Spleen (tissue), 11 donors: ENCODE measurements around the gene SNAP29. TPM values are rescaled to one million over a fixed set of nuclear protein-coding genes. Genes with fewer than 3 reads are reported as not detected.

Experiments
- DNase-seq: peaks from one replicate; pipeline ENCODE4 v3.0.0-alpha.2; 2020
- H3K27ac ChIP-seq, 8 donors: fragments of 200-600 bp; sonication (generic) in 7 of 8; 1 replicate in 4 of 8; 2 replicates in 4 of 8; pipeline versions ENCODE4 v1.5.0 to v1.8.0; 2016 to 2021; ENCODE audit warnings: inconsistent platforms in 4 of 8, mild to moderate bottlenecking in 4 of 8, moderate library complexity in 1 of 8
- H3K27me3 ChIP-seq, 7 donors: fragments of 200-600 bp; sonication (generic) in 6 of 7; replicated peaks in 1 of 7; 1 replicate in 4 of 7; 2 replicates in 3 of 7; pipeline versions ENCODE4 v1.5.0 to v1.8.0; 2016 to 2021; ENCODE audit warnings: inconsistent platforms in 3 of 7, mild to moderate bottlenecking in 1 of 7
- H3K36me3 ChIP-seq, 6 donors: fragments of 200-600 bp; sonication (generic) in 5 of 6; 1 replicate in 4 of 6; 2 replicates in 2 of 6; pipeline versions ENCODE4 v1.5.0 to v1.8.0; 2016 to 2021; ENCODE audit warnings: inconsistent platforms in 2 of 6
- H3K4me1 ChIP-seq, 6 donors: fragments of 200-600 bp; sonication (generic) in 5 of 6; 1 replicate in 3 of 6; 2 replicates in 3 of 6; pipeline versions ENCODE4 v1.5.0 to v1.8.0; 2016 to 2021; ENCODE audit warnings: inconsistent platforms in 3 of 6
- H3K4me3 ChIP-seq, 8 donors: fragments of 200-600 bp; sonication (generic) in 7 of 8; 1 replicate in 4 of 8; 2 replicates in 4 of 8; pipeline versions ENCODE4 v1.5.0 to v1.8.0; 2016 to 2021; ENCODE audit warnings: inconsistent platforms in 4 of 8, mild to moderate bottlenecking in 4 of 8, moderate library complexity in 2 of 8
- H3K9me3 ChIP-seq, 8 donors: fragments of 200-600 bp; sonication (generic) in 7 of 8; 1 replicate in 4 of 8; 2 replicates in 4 of 8; pipeline versions ENCODE4 v1.5.0 to v1.8.0; 2016 to 2021; ENCODE audit warnings: inconsistent platforms in 4 of 8
- CTCF ChIP-seq, 11 experiments: fragments of 200-600 bp in 7 of 11; fragments of 450-650 bp in 4 of 11; sonication (generic) in 4 of 11; IDR thresholded peaks in 8 of 11; conservative IDR thresholded peaks in 3 of 11; 1 replicate in 7 of 11; 2 replicates in 4 of 11; pipeline versions ENCODE4 v1.4.0 to v1.8.0; 2016 to 2021; ENCODE audit warnings: antibody characterized with exemption in 11 of 11, inconsistent platforms in 4 of 11, mild to moderate bottlenecking in 1 of 11
- POLR2A ChIP-seq, 3 donors: fragments of 450-650 bp; IDR thresholded peaks; one replicate each; pipeline ENCODE4 v1.5.1; 2017; ENCODE audit warnings: antibody characterized with exemption in 3 of 3, mild to moderate bottlenecking in 1 of 3
- POLR2AphosphoS5 ChIP-seq, 3 donors: sonication (generic); formaldehyde crosslinking; IDR thresholded peaks; one replicate each; pipeline ENCODE4 v1.5.1; 2017; ENCODE audit warnings: antibody characterized with exemption in 3 of 3
- WGBS, 5 donors: extraction: QIAGEN DNeasy Blood & Tissue Kit in 3 of 5; methylation state at CpG; one replicate each; pipeline versions ENCODE4 v1.1.5 to v1.1.7; 2013 to 2018; 5-methylcytosine and 5-hydroxymethylcytosine counted together
- intact Hi-C: fragments of 100-400 bp; cut with DNase I; formaldehyde crosslinking; loops from one replicate; pipeline ENCODE4 v1.15.0; 2023; ENCODE audit warnings: low total_unique reads
- polyA plus RNA-seq, 3 donors: library from polyadenylated mRNA; stranded (reverse); fragments of 200-250 nt; gene quantifications; one replicate each; pipeline ENCODE4 v1.2.1, GENCODE V29; 2013
- total RNA-seq, 7 donors: library from RNA; depleted of rRNA in 3 of 7; stranded (reverse); fragments of >200 nt in 3 of 7; fragmentation: NEBNext Ultra II Directional in 4 of 7; extraction: Animal tissue kit (Norgen Biotek cat#: 25700) in 4 of 7; gene quantifications; one replicate each; pipeline versions ENCODE4 v1.1.0 to v1.2.1, GENCODE V29; 2016 to 2021
- donor health status: healthy with polysubstance abuse.
- donor health status: DM: no; HTN: no; CAD: no; lungs with moderate emphysema.
- donor health status: DM: no; HTN: no; CAD: no.
- donor health status: Bipolar disorder and iron deficiency.
- donor health status: healthy.
- donor health status: DM: no; HTN: no; CAD: no.
- donor health status: DM: yes; HTN: yes; CAD: no.

SNAP29 gene
- total and polyA plus RNA-seq, 10 donors, result 13.7 to 33.5 (median 23.8) TPM

GRCh38 chr22:20918663-20919218 is 59.9 kb downstream of the SNAP29 start:
- peak; percentile 51 for DNase-seq
- H3K4me1 ChIP-seq, result peaks cover 32 to 65% (median 56%) of the 10 kb centered on the region in 6 donors

GRCh38 chr22:20919718-20920117 is 60.9 kb downstream of the SNAP29 start:
- 13 to 37% (median 28%) methylated on average over 4 of the region's 4 CpGs for WGBS, 5 donors
- Histone ChIP-seq H3K4me1 (peaks cover 32 to 75% (median 65%) of the 10 kb centered on the region in 6 donors), H3K4me3 (peak overlapping the region; percentile 93 to 100 (median 98)), H3K9me3 (no peaks in the 10 kb centered on the region), H3K27me3 (no peaks in the 10 kb centered on the region), H3K36me3 (peaks cover 0 to 10% (median 0%) of the 10 kb centered on the region in 6 donors), H3K27ac (peak overlapping the region in 1 of 8 donors; percentile 9)
- TF ChIP-seq POLR2AphosphoS5 (IDR thresholded peaks at IDR 0.05), result no peak
- TF ChIP-seq POLR2A (IDR thresholded peaks at IDR 0.05), result no peak
- TF ChIP-seq CTCF (IDR thresholded peaks at IDR 0.05 in 8 of 11, conservative IDR thresholded peaks at IDR 0.05 in 3 of 11), result no peak
- intact Hi-C loops, result loop anchor here (5.0 kb wide), 1 partner anchor 62 kb away; the partner anchor contains the start of genes PI4KA and SNAP29
- no peak for DNase-seq

More at GRCh38 chr22:20918663-20919218, 59.9 kb downstream of the SNAP29 start:
- TF ChIP-seq CTCF (IDR thresholded peaks at IDR 0.05 in 8 of 11, conservative IDR thresholded peaks at IDR 0.05 in 3 of 11), result no peak
- no peak for TF ChIP-seq POLR2AphosphoS5 (IDR thresholded peaks at IDR 0.05)
- no peak for TF ChIP-seq POLR2A (IDR thresholded peaks at IDR 0.05)
- Histone ChIP-seq H3K4me3 (peak overlapping the region; percentile 93 to 100 (median 98)), H3K27ac (peak overlapping the region in 7 of 8 donors; percentile 89 to 97 (median 96)), H3K36me3 (peaks cover 0 to 4% (median 0%) of the 10 kb centered on the region in 6 donors), H3K9me3 (no peaks in the 10 kb centered on the region), H3K27me3 (no peaks in the 10 kb centered on the region)
- WGBS, 5 donors, result 0 to 4% (median 1%) methylated on average over 19 of the region's 19 CpGs
- intact Hi-C loops, result loop anchor here (5.0 kb wide), 1 partner anchor 61 kb away; the partner anchor contains the start of genes PI4KA and SNAP29

- peak overlapping the region in 7 of 8 donors; percentile 93 to 100 (median 97) for H3K4me3 ChIP-seq
- DNase-seq, result no peak
- intact Hi-C loops, result no loop called here
- peak overlapping the region in 2 of 8 donors; percentile 9 to 16 for H3K27ac ChIP-seq
- no peaks in the 10 kb centered on the region for H3K9me3 ChIP-seq
- peaks cover 34 to 86% (median 75%) of the 10 kb centered on the region in 6 donors for H3K4me1 ChIP-seq
- no peaks in the 10 kb centered on the region for H3K27me3 ChIP-seq
- H3K36me3 ChIP-seq, result peaks cover 0 to 19% (median 0%) of the 10 kb centered on the region in 6 donors
- no peak for TF ChIP-seq POLR2AphosphoS5 (IDR thresholded peaks at IDR 0.05)
- TF ChIP-seq POLR2A (IDR thresholded peaks at IDR 0.05), result no peak
- no peak for TF ChIP-seq CTCF (IDR thresholded peaks at IDR 0.05 in 8 of 11, conservative IDR thresholded peaks at IDR 0.05 in 3 of 11)
- 43 to 69% (median 61%) methylated on average over 3 of the region's 3 CpGs for WGBS, 5 donors
Observed at GRCh38 chr22:20920881-20921203, 62.0 kb downstream of the SNAP29 start.

GRCh38 chr22:20922141-20922751 is 63.4 kb downstream of the SNAP29 start:
- H3K27ac ChIP-seq, result no peak overlapping the region
- H3K36me3 ChIP-seq, result peaks cover 0 to 19% (median 0%) of the 10 kb centered on the region in 6 donors
- H3K9me3 ChIP-seq, result no peaks in the 10 kb centered on the region
- WGBS, 5 donors, result 79 to 92% (median 82%) methylated on average over 3 of the region's 3 CpGs
- intact Hi-C loops, result no loop called here
- no peaks in the 10 kb centered on the region for H3K27me3 ChIP-seq
- H3K4me1 ChIP-seq, result peaks cover 38 to 90% (median 80%) of the 10 kb centered on the region in 6 donors
- TF ChIP-seq POLR2A (IDR thresholded peaks at IDR 0.05) (no peak), CTCF (IDR thresholded peaks at IDR 0.05 in 8 of 11, conservative IDR thresholded peaks at IDR 0.05 in 3 of 11) (no peak)
- no peak overlapping the region for H3K4me3 ChIP-seq
- no peak for DNase-seq
